GM19452 (cell line): ENCODE results near the gene COL4A2.

Experiments used
- ATAC-seq: cut with Tn5 transposase; IDR thresholded peaks from one replicate; pipeline ENCODE4 v1.9.1; 2021; ENCODE audit not compliant: unreplicated experiment

COL4A2 gene

DNA sequence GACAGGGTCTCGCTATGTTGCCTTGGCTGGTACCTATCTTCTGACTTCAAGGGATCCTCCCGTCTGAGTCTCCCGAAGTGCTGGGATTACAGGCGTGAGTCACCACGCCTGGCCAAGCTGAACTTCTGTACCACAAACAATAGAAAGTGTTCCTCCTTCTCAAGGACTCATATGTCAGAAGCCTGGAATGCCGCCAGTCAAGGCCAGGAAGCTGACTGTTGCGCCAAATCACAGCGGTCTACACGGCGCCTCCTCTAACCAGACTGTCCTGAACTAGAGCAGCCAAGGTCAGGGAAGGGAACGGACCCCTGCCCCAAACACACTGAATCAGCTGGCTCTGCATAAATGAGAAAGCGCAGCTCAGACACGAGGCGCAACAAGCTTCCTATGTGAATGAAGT lies 239.8 kb downstream of the COL4A2 start:
- no peak for ATAC-seq

DNA sequence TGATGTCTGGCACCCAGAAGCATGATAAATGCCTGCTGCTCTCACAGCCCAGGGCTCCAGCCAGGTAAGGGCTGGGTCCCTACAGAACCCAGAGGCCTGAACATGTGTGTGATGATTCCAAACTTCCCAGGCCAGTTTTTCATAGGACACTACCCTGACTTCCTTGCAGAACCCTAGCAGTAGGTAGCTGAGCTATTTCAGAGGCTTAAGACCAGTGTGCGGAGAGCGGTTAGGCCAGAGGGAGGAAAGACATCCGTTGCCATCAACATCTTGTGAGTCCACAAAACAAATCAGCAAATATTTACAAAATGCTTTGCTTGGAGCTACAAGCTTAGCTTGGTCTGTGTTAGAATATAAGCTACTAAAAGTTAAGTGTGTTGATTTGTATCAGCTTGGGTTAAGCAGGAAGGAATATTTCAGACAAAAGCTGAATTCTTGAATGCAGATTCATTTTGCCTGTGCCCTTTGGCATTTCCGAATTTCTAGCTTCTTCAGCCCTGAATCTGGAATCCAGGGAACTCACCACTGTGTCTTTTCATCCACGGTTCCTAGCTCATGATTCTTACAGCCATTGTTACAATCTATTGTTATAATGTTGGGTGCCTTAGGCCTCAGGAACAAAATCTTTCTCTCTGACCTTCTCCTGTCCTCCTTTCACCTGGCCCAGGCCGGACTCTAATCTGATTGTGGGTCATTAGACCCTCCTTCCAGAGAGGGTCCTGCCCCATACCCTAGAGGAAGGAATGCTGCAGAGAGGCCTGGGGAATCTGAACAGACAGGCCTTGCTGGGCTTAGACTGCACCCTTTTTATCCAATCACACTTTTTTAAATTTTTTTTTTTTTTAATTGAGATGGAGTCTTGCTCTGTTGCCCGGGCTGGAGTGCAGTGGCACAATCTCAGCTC lies 242.1 kb downstream of the COL4A2 start:
- ATAC-seq, result no peak

DNA sequence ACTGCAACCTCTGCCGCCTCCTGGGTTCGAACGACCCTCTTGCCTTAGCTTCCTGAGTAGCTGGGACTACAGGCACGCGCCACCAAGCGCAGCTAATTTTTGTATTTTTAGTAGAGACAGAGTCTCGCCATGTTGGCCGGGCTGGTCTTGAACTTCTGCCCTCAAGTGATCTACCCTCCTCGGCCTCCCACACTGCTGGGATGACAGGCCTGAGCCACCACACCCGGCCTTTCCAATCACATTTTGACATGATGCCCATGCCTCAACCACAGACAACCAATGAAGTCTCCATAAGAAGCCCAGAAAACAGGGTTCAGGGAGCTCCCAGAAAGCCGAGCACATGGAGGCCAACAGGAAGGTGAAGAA lies 242.7 kb downstream of the COL4A2 start:
- no peak for ATAC-seq

DNA sequence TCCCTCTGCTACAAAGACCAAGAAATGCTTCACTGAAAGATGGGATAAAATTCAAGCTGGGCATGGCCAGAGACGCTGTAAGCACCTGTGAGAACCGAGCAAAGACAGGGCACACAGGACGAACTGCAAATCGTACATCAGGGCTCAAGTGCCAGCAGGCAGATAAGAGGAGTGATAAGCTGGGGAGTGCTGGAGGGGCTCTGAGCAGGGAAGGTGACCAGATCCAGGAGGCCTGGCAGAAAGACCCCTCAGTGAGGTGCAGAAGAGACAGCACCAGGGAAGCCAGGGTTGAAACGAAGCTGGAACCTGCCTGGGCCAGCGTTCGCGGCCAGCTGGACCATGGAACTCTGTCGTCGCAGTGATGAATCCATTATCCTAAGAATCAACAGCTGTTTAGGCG lies 244.2 kb downstream of the COL4A2 start:
- no peak for ATAC-seq

DNA sequence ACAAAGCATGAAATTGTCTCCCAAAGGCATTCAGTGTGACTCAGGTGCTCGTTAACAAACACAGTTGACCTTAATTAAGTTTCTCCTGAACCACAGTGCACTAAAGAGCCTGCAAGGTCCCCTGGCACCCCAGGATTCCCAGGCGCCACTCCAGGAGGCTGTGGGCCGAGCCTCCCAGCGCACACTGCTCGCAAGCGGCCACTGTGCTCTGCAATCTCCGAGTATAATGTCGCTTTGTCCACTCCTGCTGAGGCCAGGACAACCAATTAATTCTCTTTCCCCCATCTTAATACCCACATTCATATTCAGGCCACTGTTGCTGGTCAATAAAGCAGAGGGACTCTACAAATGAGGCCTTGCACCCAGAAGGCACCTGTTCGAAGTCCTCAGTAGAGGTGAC lies 245.7 kb downstream of the COL4A2 start:
- ATAC-seq, result no peak

DNA sequence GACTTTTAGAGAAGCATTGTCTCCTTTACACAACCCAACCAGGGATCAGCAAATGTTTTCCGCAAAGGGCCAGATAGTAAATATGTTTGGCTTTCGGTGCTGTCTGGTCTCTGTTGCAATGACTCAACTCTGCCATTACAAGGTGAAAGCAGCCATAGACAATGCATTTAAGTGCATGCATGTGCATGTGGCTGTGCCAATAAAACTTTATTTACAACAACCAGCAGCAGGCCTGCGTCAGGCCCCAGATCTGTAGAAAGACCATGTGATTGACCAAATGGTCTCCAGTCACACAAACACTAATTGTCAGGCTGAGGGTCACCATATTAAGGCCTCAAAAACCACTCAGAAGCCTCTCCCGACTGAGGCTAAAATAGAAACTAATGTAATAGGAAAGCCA lies 246.3 kb downstream of the COL4A2 start:
- ATAC-seq, result no peak

DNA sequence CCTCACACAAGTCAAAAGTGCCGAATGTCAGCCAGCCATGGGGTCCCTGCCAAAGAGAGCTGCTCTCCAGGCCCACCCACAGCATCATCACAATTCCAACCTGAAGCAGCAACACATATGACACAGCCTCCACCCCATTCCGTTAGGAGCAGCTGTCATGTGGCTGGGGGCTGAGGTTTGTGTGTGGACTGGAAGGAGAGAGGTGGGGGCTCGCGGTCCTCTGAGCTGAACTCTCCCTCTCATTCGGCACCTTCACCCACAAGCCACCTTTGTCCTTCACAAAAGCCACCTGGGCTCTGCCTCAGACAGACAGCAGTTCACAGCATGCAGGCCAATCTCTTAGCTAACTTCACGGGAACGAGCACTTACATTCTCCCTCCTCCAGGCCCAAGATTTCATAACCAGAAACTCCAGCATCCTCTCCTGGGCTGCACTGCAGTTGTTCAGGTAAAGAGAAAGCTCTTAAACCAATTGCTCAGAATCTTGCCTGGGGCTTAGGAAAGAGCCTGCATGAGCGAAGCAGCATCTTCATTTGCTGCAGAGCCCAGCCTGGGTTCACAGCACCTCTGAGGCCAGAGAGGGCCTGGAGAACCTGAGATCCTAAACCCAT lies 247.2 kb downstream of the COL4A2 start:
- no peak for ATAC-seq

DNA sequence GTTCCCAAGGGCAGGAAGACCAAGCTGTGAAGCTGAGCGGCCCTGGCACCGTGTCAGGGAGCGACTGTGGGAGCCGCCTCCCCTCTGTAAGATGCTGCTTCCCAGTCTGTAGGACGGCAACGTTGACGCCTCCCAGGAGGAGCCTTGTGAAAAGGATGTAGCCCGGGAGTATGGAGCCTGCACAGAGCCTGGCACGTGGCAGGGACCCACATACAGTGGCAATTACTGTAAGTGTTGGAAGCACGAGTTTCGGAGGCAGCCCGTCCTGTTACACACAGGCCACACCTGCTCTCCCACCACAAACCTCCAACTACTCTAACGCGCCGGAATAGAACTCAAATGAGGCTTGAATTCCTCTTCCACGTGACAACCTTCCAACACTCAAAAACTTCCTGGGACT lies 247.9 kb downstream of the COL4A2 start:
- ATAC-seq, result no peak

DNA sequence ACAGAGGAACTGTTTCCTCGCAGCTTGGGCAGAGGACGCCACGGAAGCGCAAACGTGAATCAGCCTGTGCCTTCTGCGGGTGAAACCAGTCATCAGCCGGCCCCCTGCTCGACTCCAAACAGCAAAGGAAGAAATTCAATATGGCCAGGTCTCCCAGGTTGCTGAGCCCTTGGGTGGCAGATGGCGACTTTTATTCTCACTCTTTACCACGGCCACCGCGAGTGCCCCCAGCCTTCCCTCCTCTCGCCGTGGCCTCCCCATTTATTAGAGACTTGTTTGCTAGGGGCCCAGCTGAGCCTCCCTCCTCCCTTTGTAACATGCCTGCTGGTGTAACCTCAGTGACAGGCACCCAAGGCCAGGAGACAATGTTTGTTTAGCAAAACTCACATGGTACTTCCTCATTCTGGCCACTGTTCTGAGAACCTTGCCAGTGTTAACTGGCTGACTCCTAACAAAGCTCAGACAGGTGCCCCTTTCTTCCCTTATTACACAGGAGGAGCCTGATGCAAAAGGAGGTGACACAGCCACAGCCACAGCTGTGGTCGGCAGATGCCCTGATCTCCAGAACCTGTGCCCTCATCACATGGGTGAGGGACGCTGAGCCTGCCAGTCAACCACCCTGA lies 248.6 kb downstream of the COL4A2 start:
- ATAC-seq, result no peak

DNA sequence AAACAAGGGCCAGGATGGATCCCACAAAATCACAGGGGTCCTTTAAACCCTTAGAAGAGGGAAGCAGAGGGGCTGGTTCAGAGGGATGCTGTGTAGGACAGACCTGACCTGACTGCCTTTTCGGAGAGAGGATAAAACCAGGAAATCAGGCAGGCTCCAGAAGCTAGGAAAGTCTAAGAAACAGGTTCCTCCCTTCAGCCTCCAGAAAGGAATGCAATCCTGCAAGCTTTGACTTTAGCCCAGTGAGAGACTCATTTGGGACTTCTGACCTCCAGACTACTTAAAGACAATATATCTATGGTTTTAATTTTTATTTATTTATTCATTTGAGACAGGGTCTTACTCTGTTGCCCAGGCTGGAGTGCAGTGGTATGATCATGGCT lies 249.1 kb downstream of the COL4A2 start:
- no peak for ATAC-seq

DNA sequence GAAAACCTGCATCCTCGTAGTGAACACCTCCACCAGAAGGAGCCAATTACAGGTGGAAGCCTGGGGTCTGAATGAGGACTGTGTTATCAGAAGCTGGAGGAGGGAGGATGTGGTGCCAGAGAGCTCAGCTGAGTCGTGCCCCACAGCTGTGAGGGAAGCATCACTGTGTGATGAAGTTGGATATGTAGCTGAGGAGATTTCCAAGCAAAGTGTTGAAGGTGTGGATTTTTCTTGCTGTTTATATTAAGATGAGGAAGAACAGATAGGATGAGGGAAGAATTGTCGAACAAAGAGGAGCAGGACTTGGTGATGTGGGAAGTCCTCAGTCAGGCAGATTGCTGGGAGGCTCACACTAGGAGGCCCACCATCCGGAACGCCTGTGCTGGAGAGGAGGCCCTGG lies 250.0 kb downstream of the COL4A2 start:
- no peak for ATAC-seq

DNA sequence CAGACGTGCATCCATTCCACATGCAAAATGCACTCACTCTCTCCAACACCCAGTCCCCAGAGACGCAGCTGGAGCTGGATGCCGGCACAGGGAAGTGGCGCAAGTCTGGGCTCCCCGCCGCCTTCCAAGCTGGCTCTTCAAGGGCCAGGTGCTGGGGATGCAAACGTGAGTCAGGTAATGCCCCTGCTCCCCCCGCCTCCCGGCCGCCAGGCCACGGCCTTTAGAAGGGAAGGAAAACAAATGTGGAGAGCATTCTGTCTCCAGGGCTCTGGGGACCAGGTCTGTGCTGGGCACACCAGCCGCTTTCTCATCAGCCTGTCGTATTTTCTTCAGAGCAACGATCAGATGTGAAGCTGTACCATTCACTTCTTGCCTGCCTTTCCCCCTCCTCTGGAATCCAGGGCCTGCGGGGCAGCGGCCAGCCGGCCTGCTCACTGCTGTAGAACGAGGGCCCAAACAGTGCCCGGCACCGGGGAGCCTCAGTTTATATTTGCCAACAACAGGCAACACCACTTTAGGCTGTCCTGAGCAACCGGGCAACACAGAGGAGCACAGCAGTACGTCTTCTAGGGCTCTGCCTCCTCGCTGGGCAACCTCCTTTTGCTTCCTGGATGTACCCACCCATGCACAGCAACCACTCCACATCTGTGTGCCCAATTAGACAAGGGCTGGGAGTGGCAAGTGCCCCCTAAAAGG lies 250.7 kb downstream of the COL4A2 start:
- no peak for ATAC-seq

DNA sequence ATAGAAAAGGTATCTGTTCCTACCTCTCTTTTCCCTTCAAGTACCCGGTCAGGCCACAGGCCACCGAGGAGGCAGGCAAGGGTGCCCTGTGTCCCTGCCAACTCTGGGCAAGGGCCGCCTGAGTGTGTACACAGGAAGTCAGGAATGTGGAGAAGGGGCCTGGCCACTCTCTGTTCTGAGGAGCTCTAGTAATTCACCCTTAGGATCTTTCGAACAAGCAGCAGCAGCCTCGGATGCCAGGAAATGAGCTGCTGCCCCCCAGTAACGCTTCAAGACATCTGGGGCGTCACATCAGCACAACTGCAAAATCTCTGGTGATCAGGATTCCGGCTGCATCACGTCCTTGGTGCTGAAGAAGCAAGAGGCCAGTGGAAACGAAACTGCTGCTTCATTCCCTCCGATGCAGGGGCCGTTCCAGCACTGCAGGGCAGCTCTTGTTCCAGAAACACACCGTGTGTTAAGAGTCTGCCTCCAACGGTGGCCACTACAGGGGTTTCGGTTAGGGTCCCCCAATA lies 252.4 kb downstream of the COL4A2 start:
- ATAC-seq, result no peak

DNA sequence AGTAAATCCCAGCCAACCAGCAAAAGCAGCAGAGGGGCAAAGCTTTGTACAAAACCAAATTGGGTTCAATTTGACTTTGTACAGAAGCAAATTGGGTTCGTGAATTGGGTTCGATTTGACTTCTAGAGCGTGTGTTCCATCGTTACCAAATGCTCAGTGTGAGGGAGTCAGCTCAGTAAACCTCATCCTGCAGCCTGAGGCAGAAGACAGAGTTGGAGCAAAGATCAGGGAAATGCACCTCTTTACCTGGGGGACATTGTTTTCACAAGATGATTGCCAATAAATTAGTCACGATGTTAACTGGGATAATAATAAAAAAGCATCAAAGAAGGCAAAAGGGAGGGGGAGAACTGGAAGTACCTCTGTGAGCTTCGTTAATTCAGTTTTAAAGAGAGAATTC lies 252.9 kb downstream of the COL4A2 start:
- no peak for ATAC-seq

DNA sequence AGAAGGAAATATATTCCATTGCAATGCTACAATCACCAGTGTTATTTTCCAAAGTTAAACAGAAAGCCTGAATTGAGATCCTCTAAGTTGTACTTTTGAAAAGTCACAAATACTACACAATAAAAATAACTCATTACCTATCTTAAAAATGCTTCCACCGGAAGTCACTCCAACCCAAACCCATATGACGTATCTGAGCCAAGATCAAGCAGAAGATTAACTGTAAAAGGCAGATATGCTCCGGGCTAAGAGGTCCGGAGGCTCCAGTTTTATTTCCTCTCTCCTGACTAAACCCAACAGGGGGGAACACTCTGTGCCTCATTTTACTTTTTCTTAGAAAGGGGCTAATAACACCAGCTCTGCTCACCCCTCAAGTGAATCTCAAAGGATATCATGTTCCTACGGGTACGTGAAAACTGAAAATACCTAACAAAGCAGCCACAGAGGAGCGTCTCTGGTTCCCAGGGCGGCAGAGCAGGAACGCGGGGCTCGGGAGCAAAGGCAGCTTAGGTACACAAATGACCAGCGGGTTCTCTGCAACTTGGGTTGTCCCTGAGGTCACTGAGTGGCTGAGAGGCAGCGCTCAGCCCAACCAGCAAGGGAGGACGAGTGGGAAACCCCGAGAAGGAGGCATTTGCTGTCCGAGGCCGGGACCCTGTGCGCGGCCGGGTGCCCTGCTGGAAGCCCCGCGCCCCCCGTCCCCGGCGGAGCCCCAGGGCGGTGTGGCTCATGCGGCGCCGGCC lies 253.7 kb downstream of the COL4A2 start:
- ATAC-seq, result peak; percentile 18

DNA sequence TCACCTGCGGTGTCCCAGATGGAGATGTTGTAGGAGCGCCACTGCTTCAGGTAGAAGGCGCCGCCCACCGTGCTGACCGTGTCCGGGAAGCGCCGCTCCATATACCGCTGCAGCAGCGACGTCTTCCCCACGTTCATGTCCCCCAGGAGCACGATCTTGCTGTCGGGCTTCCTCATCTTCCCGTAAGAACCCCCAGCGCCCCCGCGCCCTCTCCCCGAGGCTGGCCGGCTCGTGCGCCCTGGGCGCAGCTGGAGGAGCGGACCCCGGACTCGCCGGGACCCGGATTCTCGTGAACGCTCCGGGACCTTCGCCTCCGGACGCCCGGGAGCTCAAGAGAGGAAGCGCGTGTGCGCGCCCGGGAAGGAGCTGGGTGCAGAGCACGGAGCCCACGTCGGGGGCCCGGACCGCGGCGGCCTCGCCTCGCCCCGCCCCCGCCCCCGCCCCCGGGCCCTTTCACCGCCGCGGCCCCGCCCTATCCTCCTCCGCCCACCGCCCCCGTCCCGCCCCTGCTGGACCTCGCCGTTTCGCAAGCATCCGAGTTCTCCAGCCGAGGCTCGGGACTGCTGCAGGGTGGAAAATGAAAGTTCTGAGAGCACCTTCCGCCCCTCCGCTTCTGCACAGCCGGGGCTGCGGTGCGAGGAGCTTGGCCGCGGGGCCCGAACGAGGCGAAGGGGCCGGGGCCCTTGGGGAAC lies 254.4 kb downstream of the COL4A2 start, which contains the start of gene RAB20:
RAB20 (minus strand) TSS at position 379 of the 692 bp plus-strand sequence; CDS start at position 176, 203 bp downstream.
- peak; percentile 77 for ATAC-seq

DNA sequence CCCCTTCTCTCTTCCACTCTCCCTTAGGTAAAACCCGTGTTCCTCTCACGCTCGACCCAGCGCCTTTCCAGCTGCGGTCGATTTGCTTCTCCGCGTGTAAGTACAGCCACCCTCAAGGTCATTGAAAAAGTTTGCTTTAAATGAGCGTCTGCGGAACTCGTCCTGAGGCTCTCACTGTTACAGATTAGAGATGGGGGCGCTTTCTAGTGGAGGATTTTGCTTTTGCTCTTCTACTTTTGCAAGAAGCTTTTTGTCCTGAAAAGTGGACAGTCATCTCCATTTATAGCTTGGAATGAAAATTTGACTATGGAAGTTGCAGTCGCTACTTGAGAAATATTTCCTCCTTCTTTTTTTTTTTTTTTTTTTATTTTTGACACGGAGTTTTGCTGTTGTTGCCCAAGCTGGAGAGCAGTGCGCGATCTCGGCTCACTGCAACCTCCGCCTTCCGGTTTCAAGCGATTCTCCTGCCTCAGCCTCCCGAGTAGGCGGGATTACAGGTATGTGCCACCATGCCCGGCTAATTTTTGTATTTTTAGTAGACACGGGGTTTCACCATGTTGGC lies 255.0 kb downstream of the COL4A2 start:
- ATAC-seq, result no peak
